GM19043 (cell line): ENCODE results near the gene SYNGR4.

Source experiments
- ATAC-seq: cut with Tn5 transposase; IDR thresholded peaks from one replicate; pipeline ENCODE4 v1.9.1; 2021; ENCODE audit warnings: low read depth; ENCODE audit not compliant: unreplicated experiment

SYNGR4 gene

GRCh38 chr19:48341515-48342413, 22.4 kb upstream of the SYNGR4 start:
- ATAC-seq = no peak

DNA sequence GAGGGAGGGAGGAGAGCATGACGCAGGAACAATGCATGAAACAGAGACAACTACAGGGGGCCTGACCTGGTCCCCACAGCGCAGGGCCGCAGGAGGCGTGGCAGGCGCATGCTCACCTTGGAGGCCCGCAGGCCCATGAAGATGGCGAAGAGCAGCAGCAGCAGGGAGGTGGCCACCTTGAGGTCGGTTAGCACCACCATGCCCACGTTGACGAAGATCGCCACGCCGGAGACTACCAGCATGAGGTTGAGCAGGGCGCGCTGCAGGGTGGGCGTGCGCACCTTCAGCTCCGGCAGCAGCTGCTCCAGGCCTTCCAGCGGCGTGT, 21.8 kb upstream of the SYNGR4 start:
- ATAC-seq = no peak

GRCh38 chr19:48342841-48343540, 21.2 kb upstream of the SYNGR4 start:
- ATAC-seq = no peak

DNA sequence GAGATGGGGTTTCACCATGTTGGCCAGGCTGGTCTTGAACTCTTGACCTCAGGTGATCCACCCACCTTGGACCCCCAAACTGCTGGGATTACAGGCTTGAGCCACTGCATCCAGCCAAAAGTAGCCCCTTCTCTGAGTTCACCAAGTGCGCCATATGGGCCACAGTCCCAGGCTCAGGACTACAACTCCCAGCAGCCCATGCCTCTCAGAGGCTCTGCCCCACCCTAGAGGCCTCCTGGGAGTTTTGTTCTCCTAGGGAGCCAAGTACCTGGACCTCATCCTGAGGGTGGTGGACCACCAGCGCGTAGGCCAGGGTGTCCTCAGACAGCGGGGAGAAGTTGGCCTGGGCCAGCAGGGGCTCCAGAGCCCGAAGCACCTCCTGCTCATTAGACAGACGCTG, 19.3 kb upstream of the SYNGR4 start:
- no peak for ATAC-seq

DNA sequence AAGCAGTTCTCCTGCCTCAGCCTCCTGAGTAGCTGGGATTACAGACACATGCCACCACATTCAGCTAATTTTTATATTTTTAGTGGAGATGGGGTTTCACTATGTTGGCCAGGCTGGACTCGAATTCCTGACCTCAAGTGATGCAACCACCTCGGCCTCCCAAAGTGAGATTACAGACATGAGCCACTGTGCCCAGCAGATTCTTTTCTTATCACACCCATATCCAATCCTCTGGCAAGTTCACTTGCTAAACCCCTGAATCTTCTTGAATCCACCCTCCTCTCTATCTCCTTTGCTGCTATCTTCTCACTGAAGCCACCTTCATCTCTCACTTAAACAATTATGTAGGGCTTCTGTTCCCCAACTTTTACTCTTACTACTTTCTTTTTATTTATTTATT, 18.0 kb upstream of the SYNGR4 start:
- ATAC-seq = no peak

GRCh38 chr19:48348045-48348444, 16.1 kb upstream of the SYNGR4 start:
- ATAC-seq = no peak

GRCh38 chr19:48348737-48349136, 15.4 kb upstream of the SYNGR4 start:
- ATAC-seq = no peak

DNA sequence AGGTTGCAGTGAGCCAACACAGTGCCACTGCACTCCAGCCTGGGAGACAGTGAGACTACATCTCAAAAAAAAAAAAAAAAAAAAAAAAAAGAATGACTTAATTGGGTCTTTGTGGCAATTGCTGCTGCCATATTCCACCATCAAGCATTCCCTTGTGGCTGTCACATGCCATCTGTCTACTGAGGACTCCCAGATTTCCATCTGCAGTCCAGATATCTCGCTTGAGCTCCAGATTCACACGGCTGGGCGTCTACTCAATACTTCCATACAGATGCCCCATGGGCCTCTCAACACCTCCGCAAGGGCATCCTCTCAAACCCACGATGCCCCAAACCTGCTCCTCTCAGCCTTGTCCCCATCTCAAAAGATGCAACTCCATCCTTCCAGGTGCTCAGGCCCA, 13.3 kb upstream of the SYNGR4 start:
- no peak for ATAC-seq

DNA sequence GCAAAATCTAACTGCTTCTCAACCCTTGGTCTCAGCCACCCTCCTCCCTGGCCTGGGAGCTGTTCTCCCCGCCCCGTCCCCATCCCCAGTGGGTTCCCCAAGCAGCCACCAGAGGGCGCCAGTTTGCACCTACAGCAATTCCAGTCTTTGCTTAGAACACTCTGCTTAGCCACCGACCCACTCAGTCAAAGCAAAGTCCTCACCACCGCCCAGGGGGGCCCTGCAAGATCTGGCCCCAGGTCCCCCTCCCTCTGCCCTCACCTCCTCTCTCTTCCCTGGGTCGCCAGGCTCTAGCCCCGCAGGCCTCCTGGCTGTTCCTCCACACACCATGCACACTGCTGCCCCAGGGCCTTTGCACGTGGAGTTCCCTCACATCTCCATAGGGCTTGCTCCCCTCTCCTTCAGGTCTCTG, 12.8 kb upstream of the SYNGR4 start:
- no peak for ATAC-seq

GRCh38 chr19:48353677-48354076, 10.5 kb upstream of the SYNGR4 start:
- ATAC-seq = no peak

- ATAC-seq = no peak
Observed at GRCh38 chr19:48354332-48354992, 9.7 kb upstream of the SYNGR4 start.

DNA sequence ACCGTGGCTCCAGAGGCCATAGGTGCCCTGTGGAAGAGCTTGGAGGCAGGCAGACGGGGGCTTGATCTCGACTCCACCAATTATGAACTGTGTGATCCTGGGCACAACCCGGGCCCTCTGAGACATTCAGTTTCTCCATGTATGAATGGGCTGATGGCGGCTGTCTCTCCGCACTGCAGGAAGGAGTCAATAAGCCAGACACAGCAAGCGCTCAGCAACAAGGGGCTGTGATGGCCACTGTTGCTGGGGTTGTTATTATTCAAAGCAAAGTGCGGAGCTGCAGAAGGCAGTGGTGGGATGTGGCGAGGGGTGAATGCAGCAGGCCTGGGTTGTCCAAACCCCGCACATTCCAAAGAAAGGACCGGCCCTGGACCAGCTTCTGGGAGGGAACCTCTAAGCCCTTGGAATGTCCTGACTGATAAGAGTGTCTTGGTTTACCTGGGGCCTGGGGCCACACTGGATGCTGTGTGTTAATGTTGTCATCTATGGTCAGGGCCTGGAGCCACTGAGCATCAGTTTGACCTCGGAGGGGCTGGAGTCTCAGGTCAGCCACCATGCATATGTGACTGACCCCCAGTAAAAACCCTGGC, 8.7 kb upstream of the SYNGR4 start:
- no peak for ATAC-seq

- ATAC-seq = no peak
Observed at GRCh38 chr19:48359123-48359522, 5.0 kb upstream of the SYNGR4 start.

DNA sequence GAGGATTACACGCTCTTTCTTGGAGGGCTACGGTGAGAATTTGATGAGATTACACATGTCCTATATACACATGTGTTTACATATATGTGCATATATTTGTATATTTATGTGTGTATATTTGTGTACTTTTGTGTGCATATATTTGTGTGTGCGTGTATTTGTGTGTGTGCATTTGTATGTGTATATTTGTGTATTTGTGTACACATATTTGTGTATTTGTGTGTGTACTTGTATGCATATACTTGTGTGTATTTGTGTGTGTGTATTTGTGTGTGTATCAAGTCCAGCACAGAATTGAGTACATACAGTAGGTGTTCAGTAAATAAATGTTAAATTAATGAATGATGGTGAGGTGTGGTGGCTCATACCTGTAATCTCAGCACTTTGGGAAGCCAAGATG, 2.3 kb upstream of the SYNGR4 start:
- ATAC-seq = no peak

- ATAC-seq = peak; percentile 56
Observed at GRCh38 chr19:48362716-48363499, 1.3 kb upstream of the SYNGR4 start.

- ATAC-seq = no peak
Observed at GRCh38 chr19:48363500-48363809, 712 bp upstream of the SYNGR4 start.

GRCh38 chr19:48364598-48365348, 606 bp downstream of the SYNGR4 start:
- no peak for ATAC-seq

DNA sequence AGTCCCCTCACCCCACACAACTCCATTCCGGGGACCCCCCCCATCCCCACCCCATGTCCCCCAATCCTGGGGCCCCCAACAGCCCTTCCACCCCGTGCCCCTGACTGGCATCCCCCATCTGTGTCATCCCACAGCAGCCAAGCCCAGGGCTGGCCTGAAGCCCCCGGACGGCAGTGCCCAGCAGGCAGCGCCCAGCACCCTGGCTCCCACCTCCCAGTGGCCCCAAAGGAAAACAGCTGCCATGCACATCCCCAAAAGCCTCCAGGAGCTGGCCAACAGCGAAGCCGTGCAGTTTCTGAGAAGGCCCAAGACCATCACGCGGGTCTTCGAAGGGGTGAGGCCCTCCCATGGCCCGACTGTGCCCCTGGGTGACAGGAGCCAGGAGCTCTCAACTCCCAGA, 1.4 kb downstream of the SYNGR4 start:
- no peak for ATAC-seq

DNA sequence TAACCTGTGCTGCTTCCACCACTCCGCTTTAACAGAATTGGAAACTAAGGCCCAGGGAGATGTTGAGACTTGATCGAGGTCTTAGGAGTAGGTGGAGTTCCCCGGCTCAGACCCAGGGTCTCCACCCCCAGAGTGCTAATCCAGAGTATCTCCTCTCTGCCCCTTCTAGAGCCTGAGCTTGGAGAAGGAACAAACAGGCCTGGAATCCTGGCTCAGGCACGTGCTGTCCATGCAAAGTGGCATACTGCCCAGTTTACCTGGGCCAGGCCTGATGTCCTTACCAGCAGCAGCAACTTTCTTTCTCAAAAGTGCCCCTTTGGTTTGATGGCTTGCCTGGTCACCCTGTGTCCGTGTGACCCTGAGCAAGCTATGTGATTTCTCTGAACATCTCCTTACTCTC, 3.7 kb downstream of the SYNGR4 start:
- no peak for ATAC-seq

DNA sequence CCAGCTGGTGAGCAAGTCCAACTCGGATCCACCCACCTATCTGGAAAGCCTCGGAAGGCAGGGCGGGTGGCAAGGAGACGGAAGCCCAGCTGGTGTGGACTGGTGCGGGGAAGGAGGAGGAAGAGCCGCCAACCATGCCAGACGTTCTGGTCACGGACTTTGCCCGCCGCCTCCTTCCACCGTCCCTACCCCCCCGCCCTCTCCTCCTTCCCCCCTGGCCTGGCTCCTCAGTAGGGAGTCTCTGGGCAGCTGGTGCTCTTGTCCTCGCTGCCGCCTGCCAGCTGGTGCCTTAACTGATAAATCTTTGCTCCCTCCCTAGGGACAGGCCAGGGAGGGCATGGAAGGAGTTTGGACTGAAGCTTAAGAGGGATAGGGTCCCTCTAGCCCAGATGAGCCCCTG, 4.8 kb downstream of the SYNGR4 start:
- no peak for ATAC-seq
